Activated CD4-positive, alpha-beta T cell treated with anti-CD3 and anti-CD28 coated beads, Interleukin-2, amount 50 U/mL, for 48 hours (primary cell): ENCODE measurements around the gene ELAVL1.

ENCODE experiments used
- DNase-seq, 2 experiments: peaks; one replicate each; pipeline ENCODE4 v3.0.0-alpha.2; 2020

ELAVL1 gene

GRCh38 chr19:7908742-7909461 is 96.5 kb downstream of the ELAVL1 start:
- no peak for DNase-seq
